Superior temporal gyrus (tissue), 1 donor: ENCODE results near the gene FBXL5.
A peak's percentile ranks its signal among the peaks of the same experiment; 100 is the strongest.
"Not testable (repeated sequence)": the region's sequence is repeated elsewhere in the genome, so short reads cannot be mapped to it uniquely, and the experiment has no call there.

Source experiments
- DNase-seq: peaks from one replicate; pipeline ENCODE4 v3.0.0-alpha.2; 2016; ENCODE audit errors: extremely low spot score

FBXL5 gene

GRCh38 chr4:15652191-15652590 is 3.0 kb downstream of the FBXL5 start:
- DNase-seq = peak; percentile 54

- no peak for DNase-seq
Observed at GRCh38 chr4:15651676-15652075, 3.5 kb downstream of the FBXL5 start.

GRCh38 chr4:15649914-15650545 is 5.1 kb downstream of the FBXL5 start:
- DNase-seq = peak; percentile 81

GRCh38 chr4:15648600-15648999 is 6.6 kb downstream of the FBXL5 start:
- DNase-seq = no peak

GRCh38 chr4:15638418-15638817 is 16.7 kb downstream of the FBXL5 start:
- no peak for DNase-seq

- no peak for DNase-seq
Observed at GRCh38 chr4:15636818-15637217, 18.3 kb downstream of the FBXL5 start.

GRCh38 chr4:15617407-15617806 is 37.8 kb downstream of the FBXL5 start:
- DNase-seq = not testable (repeated sequence)

GRCh38 chr4:15614891-15615290 is 40.3 kb downstream of the FBXL5 start:
- DNase-seq = not testable (repeated sequence)

- DNase-seq = no peak
Observed at GRCh38 chr4:15612136-15612535, 43.0 kb downstream of the FBXL5 start.

- no peak for DNase-seq
Observed at GRCh38 chr4:15610855-15611254, 44.3 kb downstream of the FBXL5 start.

- DNase-seq = no peak
Observed at GRCh38 chr4:15605537-15605936, 49.6 kb downstream of the FBXL5 start.

- DNase-seq = no peak
Observed at GRCh38 chr4:15601862-15602261, 53.3 kb downstream of the FBXL5 start.

GRCh38 chr4:15600176-15600575 is 55.0 kb downstream of the FBXL5 start:
- no peak for DNase-seq

GRCh38 chr4:15598644-15599043 is 56.5 kb downstream of the FBXL5 start:
- DNase-seq = no peak

- no peak for DNase-seq
Observed at GRCh38 chr4:15592799-15593198, 62.4 kb downstream of the FBXL5 start.

- DNase-seq = no peak
Observed at GRCh38 chr4:15587649-15588048, 67.5 kb downstream of the FBXL5 start.

GRCh38 chr4:15586066-15586465 is 69.1 kb downstream of the FBXL5 start:
- DNase-seq = no peak

- DNase-seq = no peak
Observed at GRCh38 chr4:15585331-15585730, 69.8 kb downstream of the FBXL5 start.

- no peak for DNase-seq
Observed at GRCh38 chr4:15584785-15585184, 70.4 kb downstream of the FBXL5 start.

GRCh38 chr4:15577508-15577907 is 77.6 kb downstream of the FBXL5 start:
- DNase-seq = no peak

GRCh38 chr4:15575966-15576365 is 79.2 kb downstream of the FBXL5 start:
- no peak for DNase-seq

- DNase-seq = no peak
Observed at GRCh38 chr4:15569746-15570145, 85.4 kb downstream of the FBXL5 start.

GRCh38 chr4:15568821-15569220 is 86.3 kb downstream of the FBXL5 start:
- no peak for DNase-seq

GRCh38 chr4:15563871-15564270 is 91.3 kb downstream of the FBXL5 start:
- DNase-seq = no peak
